ENCODE measurements around the gene RAB3C. TPM values are rescaled to one million over a fixed set of nuclear protein-coding genes. Genes with fewer than 3 reads are reported as not detected.

Gene RAB3C
- total RNA-seq, 1 donor = not detected

GRCh38 chr5:58886315-58887207 is 303.7 kb downstream of the RAB3C start:
- H3K4me3 ChIP-seq (ENCODE audit: low read depth, low read length) = no peak overlapping the region
- peak; percentile 67 for DNase-seq (ENCODE audit: low read depth)
- TF ChIP-seq CTCF (IDR thresholded peaks at IDR 0.05; ENCODE audit: insufficient read depth, low read length) = peak; percentile 91

GRCh38 chr5:58887311-58887710 is 304.4 kb downstream of the RAB3C start:
- DNase-seq (ENCODE audit: low read depth) = no peak
- no peak for TF ChIP-seq CTCF (IDR thresholded peaks at IDR 0.05; ENCODE audit: insufficient read depth, low read length)
- H3K4me3 ChIP-seq (ENCODE audit: low read depth, low read length) = no peak overlapping the region

DNA sequence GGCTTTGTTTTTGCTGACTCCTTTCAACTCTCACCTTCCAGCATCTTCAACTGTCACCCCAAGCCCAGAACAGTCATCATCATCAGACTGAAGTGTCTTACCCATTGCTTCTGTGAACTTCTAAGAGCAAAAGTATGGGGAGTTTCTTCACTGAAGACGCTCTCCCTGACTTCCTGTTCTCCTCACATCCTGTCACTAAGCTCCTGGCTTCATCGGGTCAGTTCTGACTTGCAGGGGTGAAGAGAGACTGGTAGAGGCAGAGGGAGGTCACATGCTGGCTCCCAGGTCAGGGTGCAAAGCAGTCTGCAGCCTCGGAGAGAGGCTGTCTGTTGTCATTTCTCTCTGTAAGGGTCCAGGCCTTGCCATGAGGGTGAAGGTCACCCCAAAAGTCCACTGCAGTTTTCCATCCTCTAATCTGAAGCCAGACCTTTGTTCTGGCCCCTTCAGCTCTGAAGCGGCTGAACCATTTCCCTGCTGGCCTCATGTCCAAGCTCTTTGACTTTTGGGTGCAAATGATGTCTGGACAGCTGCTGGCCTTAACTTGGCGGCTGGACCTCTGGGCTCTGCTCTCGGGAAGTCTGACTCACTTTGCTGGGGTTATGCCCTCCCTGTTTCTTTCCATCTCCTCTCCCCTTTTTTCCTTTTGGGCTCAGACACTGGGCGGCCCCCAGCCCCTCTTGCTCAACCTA is 305.0 kb downstream of the RAB3C start:
- DNase-seq (ENCODE audit: low read depth) = peak; percentile 30
- TF ChIP-seq CTCF (IDR thresholded peaks at IDR 0.05; ENCODE audit: insufficient read depth, low read length) = no peak
- H3K4me3 ChIP-seq (ENCODE audit: low read depth, low read length) = no peak overlapping the region

GRCh38 chr5:58890265-58890664 is 307.4 kb downstream of the RAB3C start:
- DNase-seq (ENCODE audit: low read depth) = no peak
- TF ChIP-seq CTCF (IDR thresholded peaks at IDR 0.05; ENCODE audit: insufficient read depth, low read length) = no peak
- H3K4me3 ChIP-seq (ENCODE audit: low read depth, low read length) = no peak overlapping the region

- no peak for TF ChIP-seq CTCF (IDR thresholded peaks at IDR 0.05; ENCODE audit: insufficient read depth, low read length)
- H3K4me3 ChIP-seq (ENCODE audit: low read depth, low read length) = no peak overlapping the region
- no peak for DNase-seq (ENCODE audit: low read depth)
Observed at GRCh38 chr5:58890701-58891085, 307.8 kb downstream of the RAB3C start.

- peak overlapping the region; percentile 38 for H3K4me3 ChIP-seq (ENCODE audit: low read depth, low read length)
- DNase-seq (ENCODE audit: low read depth) = peak; percentile 91
- peak; percentile 74 for TF ChIP-seq CTCF (IDR thresholded peaks at IDR 0.05; ENCODE audit: insufficient read depth, low read length)
Observed at GRCh38 chr5:58891086-58891970, 308.5 kb downstream of the RAB3C start.
